ENCODE measurements around the gene TLR9. TPM values are rescaled to one million over a fixed set of nuclear protein-coding genes. Genes with fewer than 3 reads are reported as not detected.

The TLR9 gene
- total and polyA plus RNA-seq, 9 of the 15 experiments (the other 6 are each of a cell fraction or from before 2014, with no cell fraction given): not detected

DNA sequence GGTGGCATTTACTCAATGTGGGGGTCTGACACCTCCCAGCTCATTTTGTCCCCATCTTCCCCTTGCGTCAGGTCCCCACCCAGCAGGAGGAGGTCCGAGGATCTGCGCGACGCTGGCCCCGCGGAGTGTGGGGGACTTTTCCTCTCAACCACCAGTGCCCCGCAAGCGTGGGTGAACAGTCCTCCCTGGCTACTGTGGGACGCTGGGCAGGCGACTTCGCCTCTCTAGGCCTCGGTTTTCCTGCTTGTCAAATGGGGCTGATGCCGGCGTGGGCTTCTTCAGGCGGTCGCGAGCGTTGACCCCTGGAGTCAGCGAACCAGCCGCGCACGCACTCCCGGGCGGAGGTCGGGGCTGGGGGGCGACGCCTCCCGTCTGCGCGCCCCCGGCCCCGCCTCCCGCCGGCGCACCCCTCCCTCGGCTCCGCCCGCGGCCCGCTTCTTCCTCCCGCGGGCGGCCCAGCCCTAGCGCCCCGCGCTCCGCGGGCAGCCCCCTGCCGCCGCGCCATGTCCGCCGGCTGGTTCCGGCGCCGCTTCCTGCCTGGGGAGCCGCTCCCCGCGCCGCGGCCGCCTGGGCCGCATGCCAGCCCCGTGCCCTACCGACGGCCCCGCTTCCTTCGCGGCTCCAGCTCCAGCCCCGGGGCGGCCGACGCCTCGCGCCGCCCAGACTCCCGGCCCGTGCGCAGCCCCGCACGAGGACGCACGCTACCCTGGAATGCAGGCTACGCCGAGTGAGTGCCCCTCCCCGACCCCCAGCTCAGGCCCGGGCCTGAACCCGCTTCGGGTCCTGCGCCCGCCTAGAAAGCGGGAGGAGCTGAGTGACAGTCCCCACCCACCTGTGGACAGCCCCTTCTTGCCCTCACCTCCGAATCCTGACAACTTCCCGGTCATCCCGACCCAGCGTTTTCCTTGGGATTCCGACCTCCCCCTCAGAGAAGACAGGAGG, 20.1 kb upstream of the TLR9 start, which contains the start of gene PPM1M (continued):
- TF ChIP-seq, protein P1, sequence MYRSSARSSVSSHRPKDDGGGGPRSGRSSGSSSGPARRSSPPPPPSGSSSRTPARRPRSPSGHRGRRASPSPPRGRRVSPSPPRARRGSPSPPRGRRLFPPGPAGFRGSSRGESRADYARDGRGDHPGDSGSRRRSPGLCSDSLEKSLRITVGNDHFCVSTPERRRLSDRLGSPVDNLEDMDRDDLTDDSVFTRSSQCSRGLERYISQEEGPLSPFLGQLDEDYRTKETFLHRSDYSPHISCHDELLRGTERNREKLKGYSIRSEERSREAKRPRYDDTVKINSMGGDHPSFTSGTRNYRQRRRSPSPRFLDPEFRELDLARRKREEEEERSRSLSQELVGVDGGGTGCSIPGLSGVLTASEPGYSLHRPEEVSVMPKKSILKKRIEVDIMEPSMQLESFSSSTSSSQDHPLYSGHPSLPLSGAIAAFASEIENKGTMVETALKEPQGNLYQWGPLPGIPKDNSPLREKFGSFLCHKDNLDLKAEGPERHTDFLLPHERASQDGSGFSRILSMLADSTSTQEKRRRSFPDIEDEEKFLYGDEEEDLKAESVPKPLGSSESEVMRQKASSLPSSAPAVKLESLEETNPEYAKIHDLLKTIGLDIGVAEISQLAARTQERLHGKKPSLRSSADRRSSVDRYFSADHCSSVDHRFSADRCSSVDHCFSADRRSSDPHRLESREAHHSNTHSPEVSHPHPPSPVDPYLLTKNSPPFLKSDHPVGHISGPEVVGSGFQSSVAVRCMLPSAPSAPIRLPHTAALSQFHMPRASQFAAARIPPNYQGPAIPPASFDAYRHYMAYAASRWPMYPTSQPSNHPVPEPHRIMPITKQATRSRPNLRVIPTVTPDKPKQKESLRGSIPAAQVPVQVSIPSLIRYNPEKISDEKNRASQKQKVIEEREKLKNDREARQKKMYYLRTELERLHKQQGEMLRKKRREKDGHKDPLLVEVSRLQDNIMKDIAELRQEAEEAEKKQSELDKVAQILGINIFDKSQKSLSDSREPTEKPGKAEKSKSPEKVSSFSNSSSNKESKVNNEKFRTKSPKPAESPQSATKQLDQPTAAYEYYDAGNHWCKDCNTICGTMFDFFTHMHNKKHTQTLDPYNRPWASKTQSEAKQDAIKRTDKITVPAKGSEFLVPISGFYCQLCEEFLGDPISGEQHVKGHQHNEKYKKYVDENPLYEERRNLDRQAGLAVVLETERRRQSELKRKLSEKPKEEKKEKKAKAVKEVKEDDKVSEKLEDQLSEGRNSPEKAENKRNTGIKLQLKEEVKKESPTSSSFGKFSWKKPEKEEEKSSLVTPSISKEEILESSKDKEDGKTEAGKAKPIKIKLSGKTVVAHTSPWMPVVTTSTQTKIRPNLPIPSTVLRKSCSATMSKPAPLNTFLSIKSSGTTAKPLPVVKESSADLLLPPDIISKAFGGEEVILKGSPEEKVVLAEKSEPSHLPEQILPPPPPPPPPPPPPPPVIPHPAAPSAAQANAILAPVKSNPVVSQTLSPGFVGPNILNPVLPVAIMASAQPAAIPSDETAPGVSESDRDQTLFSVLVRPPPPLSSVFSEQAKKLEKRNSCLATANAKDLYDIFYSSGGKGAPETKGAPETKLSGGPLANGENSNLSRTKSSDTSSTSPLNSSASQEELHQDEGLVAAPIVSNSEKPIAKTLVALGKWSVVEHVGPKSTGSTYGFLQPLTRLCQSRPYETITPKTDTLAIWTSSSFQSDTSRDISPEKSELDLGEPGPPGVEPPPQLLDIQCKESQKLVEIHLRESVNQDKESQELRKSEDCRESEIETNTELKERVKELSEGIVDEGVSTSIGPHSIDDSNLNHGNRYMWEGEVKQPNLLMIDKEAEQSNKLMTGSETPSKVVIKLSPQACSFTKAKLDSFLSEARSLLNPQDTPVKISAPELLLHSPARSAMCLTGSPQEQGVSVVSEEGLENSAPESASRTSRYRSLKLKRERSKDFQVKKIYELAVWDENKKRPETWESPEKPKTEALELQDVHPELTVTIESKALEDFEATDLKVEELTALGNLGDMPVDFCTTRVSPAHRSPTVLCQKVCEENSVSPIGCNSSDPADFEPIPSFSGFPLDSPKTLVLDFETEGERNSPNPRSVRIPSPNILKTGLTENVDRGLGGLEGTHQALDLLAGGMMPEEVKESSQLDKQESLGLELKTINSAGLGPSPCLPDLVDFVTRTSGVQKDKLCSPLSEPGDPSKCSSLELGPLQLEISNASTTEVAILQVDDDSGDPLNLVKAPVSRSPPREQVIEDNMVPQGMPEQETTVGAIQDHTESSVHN (IDR thresholded peaks at IDR 0.05; ENCODE audit: borderline replicate concordance in 1 of 2, low read depth in 1 of 2): no peak
- no peak for TF ChIP-seq EHMT2 (IDR thresholded peaks at IDR 0.05)
- TF ChIP-seq NCOA4 (IDR thresholded peaks at IDR 0.05; ENCODE audit: partially characterized antibody): no peak
- TF ChIP-seq L3MBTL2 (IDR thresholded peaks at IDR 0.05): peak; percentile 95
- no peak for TF ChIP-seq FOXM1 (IDR thresholded peaks at IDR 0.05; ENCODE audit: low read depth)
- TF ChIP-seq FOXM1 (CRISPR knock-in tag; IDR thresholded peaks at IDR 0.05; ENCODE audit: low read depth): no peak
- no peak for TF ChIP-seq CREM (IDR thresholded peaks at IDR 0.05; ENCODE audit: low read depth)
- no peak for TF ChIP-seq FOXJ3 (CRISPR knock-in tag; IDR thresholded peaks at IDR 0.05)
- TF ChIP-seq ILF3 (IDR thresholded peaks at IDR 0.05; ENCODE audit: borderline replicate concordance): no peak
- no peak for TF ChIP-seq MTA3 (IDR thresholded peaks at IDR 0.05; ENCODE audit: borderline replicate concordance)
- TF ChIP-seq, protein P2, sequence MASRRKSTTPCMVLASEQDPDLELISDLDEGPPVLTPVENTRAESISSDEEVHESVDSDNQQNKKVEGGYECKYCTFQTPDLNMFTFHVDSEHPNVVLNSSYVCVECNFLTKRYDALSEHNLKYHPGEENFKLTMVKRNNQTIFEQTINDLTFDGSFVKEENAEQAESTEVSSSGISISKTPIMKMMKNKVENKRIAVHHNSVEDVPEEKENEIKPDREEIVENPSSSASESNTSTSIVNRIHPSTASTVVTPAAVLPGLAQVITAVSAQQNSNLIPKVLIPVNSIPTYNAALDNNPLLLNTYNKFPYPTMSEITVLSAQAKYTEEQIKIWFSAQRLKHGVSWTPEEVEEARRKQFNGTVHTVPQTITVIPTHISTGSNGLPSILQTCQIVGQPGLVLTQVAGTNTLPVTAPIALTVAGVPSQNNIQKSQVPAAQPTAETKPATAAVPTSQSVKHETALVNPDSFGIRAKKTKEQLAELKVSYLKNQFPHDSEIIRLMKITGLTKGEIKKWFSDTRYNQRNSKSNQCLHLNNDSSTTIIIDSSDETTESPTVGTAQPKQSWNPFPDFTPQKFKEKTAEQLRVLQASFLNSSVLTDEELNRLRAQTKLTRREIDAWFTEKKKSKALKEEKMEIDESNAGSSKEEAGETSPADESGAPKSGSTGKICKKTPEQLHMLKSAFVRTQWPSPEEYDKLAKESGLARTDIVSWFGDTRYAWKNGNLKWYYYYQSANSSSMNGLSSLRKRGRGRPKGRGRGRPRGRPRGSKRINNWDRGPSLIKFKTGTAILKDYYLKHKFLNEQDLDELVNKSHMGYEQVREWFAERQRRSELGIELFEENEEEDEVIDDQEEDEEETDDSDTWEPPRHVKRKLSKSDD (conservative IDR thresholded peaks at IDR 0.05; ENCODE audit: low read length): no peak
- TF ChIP-seq, protein P3, sequence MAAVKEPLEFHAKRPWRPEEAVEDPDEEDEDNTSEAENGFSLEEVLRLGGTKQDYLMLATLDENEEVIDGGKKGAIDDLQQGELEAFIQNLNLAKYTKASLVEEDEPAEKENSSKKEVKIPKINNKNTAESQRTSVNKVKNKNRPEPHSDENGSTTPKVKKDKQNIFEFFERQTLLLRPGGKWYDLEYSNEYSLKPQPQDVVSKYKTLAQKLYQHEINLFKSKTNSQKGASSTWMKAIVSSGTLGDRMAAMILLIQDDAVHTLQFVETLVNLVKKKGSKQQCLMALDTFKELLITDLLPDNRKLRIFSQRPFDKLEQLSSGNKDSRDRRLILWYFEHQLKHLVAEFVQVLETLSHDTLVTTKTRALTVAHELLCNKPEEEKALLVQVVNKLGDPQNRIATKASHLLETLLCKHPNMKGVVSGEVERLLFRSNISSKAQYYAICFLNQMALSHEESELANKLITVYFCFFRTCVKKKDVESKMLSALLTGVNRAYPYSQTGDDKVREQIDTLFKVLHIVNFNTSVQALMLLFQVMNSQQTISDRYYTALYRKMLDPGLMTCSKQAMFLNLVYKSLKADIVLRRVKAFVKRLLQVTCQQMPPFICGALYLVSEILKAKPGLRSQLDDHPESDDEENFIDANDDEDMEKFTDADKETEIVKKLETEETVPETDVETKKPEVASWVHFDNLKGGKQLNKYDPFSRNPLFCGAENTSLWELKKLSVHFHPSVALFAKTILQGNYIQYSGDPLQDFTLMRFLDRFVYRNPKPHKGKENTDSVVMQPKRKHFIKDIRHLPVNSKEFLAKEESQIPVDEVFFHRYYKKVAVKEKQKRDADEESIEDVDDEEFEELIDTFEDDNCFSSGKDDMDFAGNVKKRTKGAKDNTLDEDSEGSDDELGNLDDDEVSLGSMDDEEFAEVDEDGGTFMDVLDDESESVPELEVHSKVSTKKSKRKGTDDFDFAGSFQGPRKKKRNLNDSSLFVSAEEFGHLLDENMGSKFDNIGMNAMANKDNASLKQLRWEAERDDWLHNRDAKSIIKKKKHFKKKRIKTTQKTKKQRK (IDR thresholded peaks at IDR 0.05; ENCODE audit: borderline replicate concordance, low read depth, low read length): no peak

Measured in K562 (cell line).